Fibroblast of villous mesenchyme (primary cell): ENCODE measurements around the gene PHLDB2. TPM values are rescaled to one million over a fixed set of nuclear protein-coding genes. Genes with fewer than 3 reads are reported as not detected.

Experiments used
- DNase-seq: peaks from one replicate; pipeline ENCODE4 v3.0.0-alpha.2; 2010; ENCODE audit warnings: low read depth
- H3K4me3 ChIP-seq: 2 replicates; pipeline ENCODE4 v1.5.1; 2011; ENCODE audit warnings: low read depth, mild to moderate bottlenecking, low read length
- total RNA-seq: library from RNA; depleted of rRNA; stranded (reverse); fragments of >200 nt; gene quantifications from 2 replicates; pipeline ENCODE4 v1.2.3, GENCODE V29; 2012
- TF ChIP-seq, protein P1 (sequence below): IDR thresholded peaks from 2 replicates; pipeline ENCODE4 v1.5.1; 2012; ENCODE audit warnings: low read depth, mild to moderate bottlenecking, low read length; ENCODE audit not compliant: insufficient read depth

Gene PHLDB2
- total RNA-seq, 1 donor = 111 TPM

DNA sequence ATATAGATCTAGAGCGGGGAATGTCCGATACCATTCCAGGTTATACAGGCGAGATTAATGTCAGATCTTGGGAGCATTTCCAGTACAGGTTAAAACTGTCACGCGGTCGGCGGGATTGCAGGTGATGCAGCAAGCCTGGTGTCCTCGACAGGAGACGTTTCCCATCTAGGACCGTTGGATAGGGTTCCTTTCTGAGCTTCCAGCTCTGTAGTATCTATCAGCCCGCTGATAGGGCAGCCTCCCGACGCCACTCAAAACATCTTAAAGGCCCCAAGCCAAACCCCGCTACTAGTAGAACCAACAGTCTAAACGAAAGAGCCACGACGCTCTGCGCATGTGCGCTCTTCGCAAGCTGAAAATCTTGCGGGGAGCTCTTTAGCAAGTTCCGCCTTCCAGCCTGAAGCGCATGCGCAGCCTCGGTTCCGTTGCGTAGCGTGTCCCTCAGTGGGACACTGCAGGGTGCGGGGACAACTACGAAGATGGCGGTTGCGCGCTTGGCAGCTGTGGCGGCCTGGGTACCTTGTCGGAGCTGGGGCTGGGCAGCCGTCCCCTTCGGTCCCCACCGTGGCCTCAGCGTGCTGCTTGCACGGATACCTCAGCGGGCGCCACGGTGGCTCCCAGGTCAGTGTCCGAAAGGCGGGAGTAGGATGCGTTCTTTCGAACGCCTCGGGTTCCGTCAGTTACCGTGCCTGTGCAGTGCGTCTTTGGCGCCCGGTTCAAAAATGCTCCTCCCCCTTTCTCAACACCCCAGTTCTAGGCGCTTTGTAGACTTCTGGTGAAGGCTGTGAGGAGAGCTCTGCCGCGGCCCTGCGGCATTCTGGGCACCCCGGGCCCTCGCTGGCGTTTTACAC is 119.7 kb downstream of the PHLDB2 start, which contains the start of gene ABHD10:
ABHD10 (plus strand) TSS at position 444 of the 851 bp plus-strand sequence; CDS start at position 480, 36 bp downstream.
- TF ChIP-seq, protein P1, sequence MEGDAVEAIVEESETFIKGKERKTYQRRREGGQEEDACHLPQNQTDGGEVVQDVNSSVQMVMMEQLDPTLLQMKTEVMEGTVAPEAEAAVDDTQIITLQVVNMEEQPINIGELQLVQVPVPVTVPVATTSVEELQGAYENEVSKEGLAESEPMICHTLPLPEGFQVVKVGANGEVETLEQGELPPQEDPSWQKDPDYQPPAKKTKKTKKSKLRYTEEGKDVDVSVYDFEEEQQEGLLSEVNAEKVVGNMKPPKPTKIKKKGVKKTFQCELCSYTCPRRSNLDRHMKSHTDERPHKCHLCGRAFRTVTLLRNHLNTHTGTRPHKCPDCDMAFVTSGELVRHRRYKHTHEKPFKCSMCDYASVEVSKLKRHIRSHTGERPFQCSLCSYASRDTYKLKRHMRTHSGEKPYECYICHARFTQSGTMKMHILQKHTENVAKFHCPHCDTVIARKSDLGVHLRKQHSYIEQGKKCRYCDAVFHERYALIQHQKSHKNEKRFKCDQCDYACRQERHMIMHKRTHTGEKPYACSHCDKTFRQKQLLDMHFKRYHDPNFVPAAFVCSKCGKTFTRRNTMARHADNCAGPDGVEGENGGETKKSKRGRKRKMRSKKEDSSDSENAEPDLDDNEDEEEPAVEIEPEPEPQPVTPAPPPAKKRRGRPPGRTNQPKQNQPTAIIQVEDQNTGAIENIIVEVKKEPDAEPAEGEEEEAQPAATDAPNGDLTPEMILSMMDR = no peak
- DNase-seq = peak; percentile 98
- peak within 1 kb of the TSS; percentile 86 for H3K4me3 ChIP-seq

DNA sequence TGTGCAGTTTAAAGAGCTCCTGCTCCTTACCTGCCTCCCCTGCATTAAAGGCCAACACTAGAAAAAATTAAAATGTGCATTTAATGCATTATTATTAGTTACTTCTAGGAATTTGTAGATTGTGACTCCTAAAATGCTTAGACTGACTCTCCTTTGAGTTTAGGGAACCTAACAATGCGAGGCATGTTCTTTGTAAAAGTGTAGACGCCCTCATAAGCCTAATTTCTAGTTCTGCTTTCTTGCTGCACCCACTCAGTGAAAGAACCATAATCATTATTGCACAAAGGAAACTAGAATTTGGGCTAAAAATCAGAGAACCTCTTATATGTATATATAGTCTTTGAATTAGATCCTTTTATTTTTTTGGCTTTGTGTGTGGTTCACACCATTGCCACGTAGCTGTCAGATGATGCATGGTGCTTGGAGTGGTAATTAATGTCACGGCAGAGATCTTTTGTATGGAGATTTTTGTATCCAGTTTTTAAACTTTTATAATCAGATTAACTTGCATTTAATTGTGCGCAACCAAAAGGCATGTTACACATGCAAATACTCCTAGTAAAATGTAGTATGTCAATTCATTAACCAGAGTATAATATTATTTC is 120.5 kb downstream of the PHLDB2 start:
- peak; percentile 43 for DNase-seq
- peak overlapping the region; percentile 86 for H3K4me3 ChIP-seq
- TF ChIP-seq, protein P1 = no peak

DNA sequence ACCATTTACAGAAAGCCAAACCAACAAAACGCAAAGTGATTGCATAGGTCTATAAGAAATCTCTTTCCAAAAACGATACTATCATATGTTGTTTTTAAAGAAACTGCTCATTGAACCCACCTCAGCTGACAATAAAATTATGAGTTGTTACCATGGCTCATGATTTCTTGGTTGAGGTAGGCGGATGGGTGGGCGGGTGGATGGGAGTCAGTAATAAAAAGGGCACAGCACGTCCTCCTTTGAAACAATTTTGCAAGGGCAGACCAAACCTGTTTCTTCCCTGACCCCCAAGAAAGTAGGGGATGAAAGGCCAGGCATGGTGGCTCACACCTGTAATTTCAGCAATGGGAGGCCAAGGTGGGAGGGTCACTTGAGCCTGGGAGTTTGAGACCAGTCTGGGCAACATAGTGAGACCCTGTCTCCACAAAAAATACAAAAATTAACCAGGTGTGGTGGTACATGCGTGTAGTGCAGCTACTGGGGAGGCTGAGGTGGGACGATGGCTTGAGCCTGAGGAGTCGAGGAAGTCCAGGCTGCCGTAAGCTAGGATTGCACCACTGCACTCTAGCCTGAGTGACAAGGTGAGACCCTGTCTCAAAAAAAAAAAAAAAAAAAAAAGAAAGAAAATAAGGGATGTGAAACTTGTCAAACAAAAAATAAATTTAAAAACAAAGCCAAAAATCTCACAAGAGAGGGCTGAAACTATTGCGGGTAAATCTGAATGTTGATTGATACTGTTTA is 121.8 kb downstream of the PHLDB2 start:
- TF ChIP-seq, protein P1 = no peak
- H3K4me3 ChIP-seq = no peak overlapping the region
- no peak for DNase-seq

DNA sequence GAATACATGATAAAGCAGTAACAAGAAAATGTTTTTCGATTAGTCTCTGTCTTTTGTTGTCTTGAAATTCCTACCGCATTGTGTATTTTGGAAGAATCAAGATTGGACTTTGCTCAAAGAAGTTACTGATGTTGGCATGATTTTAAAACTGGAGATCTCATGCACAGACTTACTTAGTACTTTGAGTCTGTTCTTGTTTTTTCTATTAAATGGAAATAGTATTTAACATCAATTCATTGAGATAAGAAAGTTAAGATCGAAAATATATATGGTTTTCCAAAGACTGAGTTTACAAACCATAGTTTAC is 122.3 kb downstream of the PHLDB2 start:
- DNase-seq = no peak
- no peak overlapping the region for H3K4me3 ChIP-seq
- TF ChIP-seq, protein P1 = no peak

DNA sequence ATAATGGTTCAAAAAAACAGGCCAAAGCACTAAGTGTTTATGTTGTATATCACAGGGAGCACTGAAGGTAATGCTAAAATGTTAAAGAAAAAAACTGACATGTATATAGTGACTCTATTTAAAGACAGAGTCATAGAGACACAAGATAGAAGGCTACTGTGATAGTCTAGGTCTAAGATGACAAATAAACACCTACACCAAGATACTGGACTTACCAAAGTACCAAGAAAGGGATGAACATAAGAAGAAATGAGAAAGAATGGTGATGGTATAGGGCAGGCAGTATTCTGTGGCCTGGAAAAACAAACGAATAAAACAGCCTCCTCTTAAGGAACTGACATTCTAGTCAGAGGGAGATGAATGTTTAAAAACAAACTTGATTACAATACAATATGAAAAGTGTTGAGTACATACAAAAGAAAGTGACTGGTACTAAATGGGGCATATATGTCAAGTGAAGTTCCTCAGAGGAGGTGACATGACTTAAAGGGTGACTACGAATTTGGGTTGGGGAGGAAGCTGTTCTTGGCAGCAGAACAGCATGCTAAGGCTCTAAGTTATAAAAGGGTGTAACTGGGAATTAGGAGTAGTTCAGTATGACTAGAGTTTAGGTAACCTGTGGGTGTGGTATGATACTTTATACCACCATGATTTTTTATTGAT is 125.7 kb downstream of the PHLDB2 start:
- TF ChIP-seq, protein P1 = no peak
- DNase-seq = no peak
- H3K4me3 ChIP-seq = no peak overlapping the region

DNA sequence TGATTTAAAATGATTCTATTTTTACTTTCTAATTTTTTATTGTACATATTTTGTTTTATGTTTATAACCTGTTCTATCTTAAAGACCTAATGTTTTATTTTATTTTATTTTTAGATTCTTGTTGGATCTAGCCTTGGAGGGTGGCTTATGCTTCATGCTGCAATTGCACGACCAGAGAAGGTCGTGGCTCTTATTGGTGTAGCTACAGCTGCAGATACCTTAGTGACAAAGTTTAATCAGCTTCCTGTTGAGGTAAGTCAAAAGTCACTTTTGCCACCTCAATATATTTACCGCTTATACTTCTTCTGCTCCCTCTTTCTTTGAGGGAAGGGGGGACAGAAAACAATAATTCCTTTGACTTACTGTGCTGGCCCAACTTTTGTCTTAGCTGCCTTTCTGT is 127.7 kb downstream of the PHLDB2 start:
- no peak overlapping the region for H3K4me3 ChIP-seq
- TF ChIP-seq, protein P1 = no peak
- DNase-seq = no peak
